Breast epithelium (tissue), 3 donors: ENCODE data around the gene CELF5.

Experiments
- CTCF ChIP-seq, 3 donors: fragments of 450-650 bp; IDR thresholded peaks; one replicate each; pipeline ENCODE4 v1.5.1; 2016 to 2017; ENCODE audit warnings: antibody characterized with exemption in 3 of 3, mild to moderate bottlenecking in 3 of 3, moderate library complexity in 3 of 3
- POLR2A ChIP-seq: fragments of 450-650 bp; IDR thresholded peaks from one replicate; pipeline ENCODE4 v1.6.1; 2016; ENCODE audit warnings: antibody characterized with exemption, mild to moderate bottlenecking, moderate library complexity
- POLR2AphosphoS5 ChIP-seq, 3 donors: sonication (generic); formaldehyde crosslinking; IDR thresholded peaks; one replicate each; pipeline ENCODE4 v1.6.1; 2017; ENCODE audit warnings: antibody characterized with exemption in 3 of 3

DNA sequence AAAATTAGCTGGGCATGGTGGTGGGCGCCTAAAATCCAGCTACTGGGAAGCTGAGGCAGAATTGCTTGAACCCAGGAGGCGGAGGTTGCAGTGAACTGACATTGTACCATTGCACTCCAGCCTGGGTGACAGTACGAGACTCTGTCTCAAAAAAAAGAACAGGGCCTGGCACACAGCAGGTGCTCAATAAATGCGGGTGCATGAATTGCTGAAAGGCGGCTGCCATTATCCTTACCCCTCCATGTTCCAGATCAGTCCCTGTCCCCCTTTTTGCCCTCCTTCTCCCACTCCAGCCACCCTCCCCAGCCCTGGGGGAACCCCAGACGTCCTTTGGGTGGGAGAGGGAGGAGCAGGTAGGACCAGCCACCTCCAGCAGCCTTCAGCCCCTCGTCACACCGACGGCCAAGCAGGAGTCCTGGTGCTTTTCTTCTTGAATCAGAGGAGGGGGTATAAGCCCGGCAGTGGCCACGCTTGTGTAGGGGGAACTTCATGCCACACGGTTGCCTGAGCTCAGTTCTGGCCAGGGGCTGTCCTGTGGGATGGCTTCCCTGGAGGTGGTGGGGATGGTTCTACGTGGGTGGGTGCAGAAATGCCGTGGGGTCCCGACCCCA, 121.5 kb downstream of the CELF5 start:
- no peak for TF ChIP-seq CTCF (IDR thresholded peaks at IDR 0.05)
- TF ChIP-seq POLR2A, result no peak
- no peak for TF ChIP-seq POLR2AphosphoS5 (IDR thresholded peaks at IDR 0.05)
